Measurements from ENCODE around the gene PINK1. TPM values are rescaled to one million over a fixed set of nuclear protein-coding genes. Genes with fewer than 3 reads are reported as not detected.
A peak's percentile ranks its signal among the peaks of the same experiment; 100 is the strongest.

PINK1 gene
- total and polyA plus RNA-seq, 2 of the 13 experiments (the other 11 are each of a cell fraction or from before 2014, with no cell fraction given), result 15.3 to 16.1 TPM

GRCh38 chr1:20604678-20605077 lies 28.6 kb upstream of the PINK1 start:
- in situ Hi-C loops (cut with HindIII; ENCODE audit: extremely low pct_ligation_motif_present, low pct_unique_long_range_greater_than_20kb), result no loop called here
- H3K27ac ChIP-seq (ENCODE audit: extremely low read length, insufficient read depth, low read length), result no peak overlapping the region
- POLR2A ChIA-PET, result interaction anchor here (1.6 to 2.0 kb wide), 2 partner anchors 9 to 15 kb away, joined by 5 read pairs; no protein-coding TSS in a partner anchor

More at GRCh38 chr1:20604678-20605077, 28.6 kb upstream of the PINK1 start:
- H4K20me1 ChIP-seq (ENCODE audit: insufficient read depth, low read length), result no peaks in the 10 kb centered on the region
- no peak overlapping the region for H3K4me3 ChIP-seq (replicated peaks in 1 of 3; ENCODE audit: insufficient read depth in 1 of 3, low read depth in 2 of 3, low read length in 3 of 3)
- CTCF ChIA-PET (ENCODE audit: low intra/inter-chr PET ratio, low total read pairs), result no interaction called here
- no peak for ATAC-seq
- no peaks in the 10 kb centered on the region for H3K9me3 ChIP-seq (ENCODE audit: low read length)
- FAIRE-seq, result no peak
- no peak overlapping the region for H2AFZ ChIP-seq (ENCODE audit: low read length)
- no peak for TF ChIP-seq XBP1 (CRISPR knock-in tag; IDR thresholded peaks at IDR 0.05)
- TF ChIP-seq ZSCAN25 (CRISPR knock-in tag; IDR thresholded peaks at IDR 0.05), result no peak
- TF ChIP-seq PAXIP1 (CRISPR knock-in tag; conservative IDR thresholded peaks at IDR 0.05), result no peak
- TF ChIP-seq FOXP4 (CRISPR knock-in tag; IDR thresholded peaks at IDR 0.05), result no peak
- no peak for TF ChIP-seq HMG20A (CRISPR knock-in tag; IDR thresholded peaks at IDR 0.05; ENCODE audit: borderline replicate concordance)
- TF ChIP-seq TCF7L2 (IDR thresholded peaks at IDR 0.05; ENCODE audit: low read depth, low read length), result no peak
- TF ChIP-seq ZBTB33 (CRISPR knock-in tag; IDR thresholded peaks at IDR 0.05), result peak; percentile 78; the same call in 1 of the 2 replicates
- TF ChIP-seq SCMH1 (CRISPR knock-in tag; IDR thresholded peaks at IDR 0.05; ENCODE audit: borderline replicate concordance), result no peak
- intact Hi-C loops (cut with micrococcal nuclease; ENCODE audit: unreplicated experiment), result no loop called here
- H3K79me2 ChIP-seq (ENCODE audit: insufficient read depth, low read length), result no peaks in the 10 kb centered on the region
- H3K4me1 ChIP-seq (ENCODE audit: insufficient read depth, low read length), result peaks cover 32% of the 10 kb centered on the region
- no peak for DNase-seq (ENCODE audit: low spot score)
- H3K27me3 ChIP-seq (ENCODE audit: control insufficient read depth in 1 of 2, insufficient read depth in 2 of 2, low read length in 2 of 2), result no peaks in the 10 kb centered on the region
- 78% methylated on average over 7 of the region's 7 CpGs for WGBS (ENCODE audit: low lambda C conversion rate)
- no peaks in the 10 kb centered on the region for H3K36me3 ChIP-seq (replicated peaks in 1 of 2; ENCODE audit: control insufficient read depth in 1 of 2, insufficient read depth in 2 of 2, low read length in 2 of 2)
- BruUV-seq (replicated peaks), result no TSS peak
- no peak overlapping the region for H3K4me2 ChIP-seq (ENCODE audit: low read depth, low read length)
- H3K9ac ChIP-seq (ENCODE audit: insufficient read depth, low read depth, low read length), result no peak overlapping the region

Data from HepG2 (cell line).